HS-27A (cell line): ENCODE measurements around the gene ADAMTSL1.

Source experiments
- DNase-seq: peaks from one replicate; pipeline ENCODE4 v3.0.0-alpha.2; 2012; ENCODE audit warnings: low read depth, missing footprints

ADAMTSL1 gene

DNA sequence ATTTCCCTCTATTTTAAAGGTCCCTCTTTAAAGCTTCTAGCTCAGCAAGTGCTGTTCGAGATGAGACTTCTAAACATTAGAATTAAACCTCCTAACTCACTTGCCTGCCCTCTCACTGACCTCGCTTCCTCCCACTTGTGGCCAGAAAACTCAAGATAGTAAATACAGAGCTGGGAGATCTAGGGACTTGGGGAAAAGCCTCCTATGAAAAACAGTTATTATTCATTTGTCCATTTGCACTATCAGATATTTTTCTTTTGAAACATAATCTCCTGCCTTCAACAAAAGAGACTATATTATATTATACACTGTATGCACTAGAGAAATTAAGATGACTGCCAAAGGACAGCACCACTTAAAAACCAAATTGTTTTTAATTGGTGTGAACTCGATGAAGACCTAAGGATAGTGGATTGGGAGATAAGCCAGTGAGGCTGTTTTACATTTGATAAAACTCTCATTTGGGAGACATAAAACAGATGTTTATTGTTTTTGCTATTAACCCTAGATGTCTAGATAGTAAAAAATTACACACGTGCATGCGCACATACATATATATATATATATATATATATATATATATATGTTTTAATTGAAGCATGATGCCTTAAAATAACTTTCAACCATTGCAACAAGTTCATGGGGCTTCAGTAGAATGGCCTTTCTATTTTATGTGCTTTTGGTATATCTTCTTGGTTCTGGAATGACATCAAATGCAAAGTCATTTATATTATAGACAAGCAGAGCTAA lies 229.4 kb downstream of the ADAMTSL1 start:
- DNase-seq: no peak

DNA sequence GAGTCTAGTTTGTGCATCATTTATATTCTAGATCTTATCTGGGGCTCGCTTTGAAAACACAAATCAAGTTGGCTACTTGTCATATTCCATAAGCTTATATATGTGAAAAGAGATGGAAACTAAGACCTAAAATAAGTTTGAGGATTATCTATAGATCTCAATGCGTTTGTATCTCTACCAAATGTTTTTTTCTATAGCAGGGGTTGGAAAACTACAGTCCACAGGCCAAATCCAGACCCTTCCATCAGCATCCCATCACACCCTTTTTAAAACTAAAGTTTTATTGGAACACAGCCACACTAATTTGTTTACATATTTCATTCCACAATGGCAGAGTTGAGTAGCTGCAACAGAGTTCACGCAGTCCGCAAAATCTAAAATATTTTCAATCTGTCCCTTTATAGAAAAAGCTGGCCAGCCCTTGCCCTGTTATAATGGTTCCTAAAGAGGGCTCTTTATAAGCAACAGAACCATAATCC lies 230.0 kb downstream of the ADAMTSL1 start:
- DNase-seq: no peak

DNA sequence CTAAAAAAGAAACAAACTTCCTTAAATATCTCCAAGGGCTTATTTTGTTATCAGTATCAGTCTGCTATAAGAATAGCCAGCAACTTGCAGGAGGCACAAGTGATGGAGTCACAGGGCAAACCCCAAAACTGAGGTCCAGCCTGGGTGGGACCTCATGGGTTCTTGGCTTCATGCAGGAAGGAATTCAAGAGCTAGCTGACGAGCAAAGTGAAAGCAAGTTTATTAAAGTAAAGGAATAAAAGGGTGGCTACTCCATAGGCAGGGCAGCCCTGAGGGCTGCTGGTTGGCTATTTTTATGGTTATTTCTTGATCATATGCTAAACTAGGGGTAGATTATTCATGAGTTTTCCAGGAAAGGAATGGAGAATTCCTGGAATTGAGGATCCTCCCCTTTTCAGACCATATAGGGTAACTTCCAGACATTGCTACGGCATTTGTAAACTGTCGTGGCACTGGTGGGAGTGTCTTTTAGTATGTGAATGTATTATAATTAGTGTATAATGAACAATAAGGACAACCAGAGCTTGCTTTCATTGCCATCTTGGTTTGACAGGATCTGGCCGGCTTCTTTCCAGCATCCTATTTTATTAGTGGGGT lies 231.9 kb downstream of the ADAMTSL1 start:
- no peak for DNase-seq

DNA sequence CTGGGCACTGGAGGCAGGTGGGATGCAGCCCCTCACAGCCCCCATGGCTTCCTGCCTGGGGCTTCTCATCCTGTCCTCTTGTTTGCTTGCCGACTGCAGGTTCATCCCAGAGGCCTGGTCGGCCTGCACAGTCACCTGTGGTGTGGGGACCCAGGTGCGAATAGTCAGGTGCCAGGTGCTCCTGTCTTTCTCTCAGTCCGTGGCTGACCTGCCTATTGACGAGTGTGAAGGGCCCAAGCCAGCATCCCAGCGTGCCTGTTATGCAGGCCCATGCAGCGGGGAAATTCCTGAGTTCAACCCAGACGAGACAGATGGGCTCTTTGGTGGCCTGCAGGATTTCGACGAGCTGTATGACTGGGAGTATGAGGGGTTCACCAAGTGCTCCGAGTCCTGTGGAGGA lies 232.7 kb downstream of the ADAMTSL1 start:
- no peak for DNase-seq

DNA sequence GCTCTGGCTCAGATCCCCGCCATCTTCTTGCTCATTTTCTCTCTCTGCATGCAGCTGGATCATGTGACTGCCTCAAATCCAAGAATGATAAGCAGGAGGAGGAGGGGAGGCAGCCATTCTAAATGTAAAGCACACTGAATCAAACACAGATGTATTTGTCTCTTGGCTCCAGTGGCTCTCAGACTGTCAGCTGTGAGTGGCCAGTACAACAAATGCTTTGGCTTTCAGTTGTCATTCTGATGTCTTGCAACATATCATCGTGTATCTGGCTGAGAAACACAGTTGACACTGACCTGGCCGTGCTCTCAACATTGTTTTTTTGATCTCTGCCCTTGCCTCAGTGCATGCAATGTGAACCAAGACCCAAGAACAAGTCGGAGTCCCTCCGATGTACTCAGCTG lies 233.1 kb downstream of the ADAMTSL1 start:
- DNase-seq: no peak

DNA sequence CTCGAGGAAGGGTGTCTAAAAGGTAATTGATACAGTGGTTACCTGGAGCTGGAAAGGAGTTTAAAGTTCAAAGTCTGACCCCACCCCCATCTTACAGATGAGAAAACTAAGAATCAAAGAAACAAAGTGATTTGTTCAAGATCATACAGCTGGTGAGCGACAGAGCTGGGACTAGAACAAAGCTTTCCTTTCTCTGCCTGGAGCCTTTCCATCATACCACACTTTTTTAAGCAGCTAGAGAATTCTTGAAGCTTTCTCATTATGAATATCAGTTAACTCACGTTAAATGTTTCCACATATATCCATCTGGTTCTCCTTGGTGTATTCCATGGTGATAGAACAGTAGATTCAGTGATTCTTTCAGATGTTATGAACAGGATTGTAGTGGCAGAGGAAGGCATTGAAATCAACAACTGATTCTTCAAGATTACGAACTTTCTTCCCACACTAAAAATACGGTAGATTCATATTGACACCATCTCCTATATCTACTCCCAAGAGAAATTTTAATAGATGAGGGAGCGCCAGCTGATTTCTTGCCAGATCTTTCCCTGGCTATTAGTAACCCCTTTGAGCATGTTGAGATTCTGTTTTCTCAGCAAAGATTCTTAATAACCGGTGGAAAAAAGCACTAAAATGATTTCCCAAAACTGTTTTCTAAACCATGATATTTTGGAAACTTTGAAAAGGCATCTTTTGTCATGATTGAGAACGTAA lies 233.7 kb downstream of the ADAMTSL1 start:
- no peak for DNase-seq

DNA sequence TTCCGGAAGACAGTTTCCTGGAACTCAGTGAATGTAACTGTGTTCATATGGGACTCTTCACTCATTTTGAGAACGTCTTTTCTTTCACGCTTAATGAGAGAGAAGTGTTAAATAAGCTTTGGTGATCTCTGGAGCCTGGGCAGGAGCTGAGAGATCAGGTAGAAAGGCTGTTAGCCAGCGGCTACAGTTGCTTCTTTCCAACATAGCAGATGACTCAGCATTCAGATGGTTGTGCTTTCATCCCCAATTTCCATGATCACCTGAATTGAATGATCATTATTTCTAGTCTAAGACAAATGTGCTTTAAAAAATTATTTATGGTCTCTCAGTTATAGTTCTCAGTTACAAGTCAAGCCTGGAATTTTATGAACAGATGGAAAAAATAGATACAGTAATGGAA lies 234.5 kb downstream of the ADAMTSL1 start:
- no peak for DNase-seq

DNA sequence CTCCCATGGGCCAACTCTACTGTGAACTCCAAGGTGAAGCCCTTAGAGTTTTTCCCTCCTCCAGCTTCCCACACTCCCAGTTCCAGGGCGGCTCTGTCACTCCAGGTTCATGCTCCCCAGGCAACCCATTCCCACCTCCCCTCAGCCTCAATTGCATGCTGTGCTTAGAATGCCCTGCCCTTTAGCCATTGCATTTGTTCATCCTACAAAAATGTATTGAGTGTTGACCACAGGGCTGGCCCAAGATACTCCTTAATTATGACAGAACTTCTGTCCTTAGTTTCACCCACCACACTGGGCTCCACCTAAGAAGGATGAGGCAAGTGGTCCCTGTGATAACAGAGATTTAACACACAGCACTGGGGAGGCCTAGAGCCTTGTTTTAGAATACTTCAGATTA lies 236.1 kb downstream of the ADAMTSL1 start:
- no peak for DNase-seq

DNA sequence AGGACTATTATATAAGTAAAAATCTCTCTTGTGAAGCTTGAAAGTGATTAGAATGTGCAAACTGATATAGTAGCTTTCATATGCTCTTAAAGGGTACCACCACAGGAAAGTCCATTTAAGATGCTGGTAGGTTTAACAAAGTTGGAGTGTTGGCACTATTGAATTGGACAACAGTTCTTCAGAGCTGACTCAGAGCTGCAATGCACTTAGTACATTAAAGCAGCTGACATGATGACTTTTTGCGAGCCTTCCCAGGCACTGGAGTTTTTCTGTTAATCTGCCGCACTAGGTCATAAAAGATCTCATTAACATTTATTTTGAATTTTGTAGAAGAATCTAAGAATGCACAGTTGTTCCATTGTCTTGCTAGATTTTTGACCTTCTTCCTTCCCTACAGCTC lies 243.8 kb downstream of the ADAMTSL1 start:
- no peak for DNase-seq

DNA sequence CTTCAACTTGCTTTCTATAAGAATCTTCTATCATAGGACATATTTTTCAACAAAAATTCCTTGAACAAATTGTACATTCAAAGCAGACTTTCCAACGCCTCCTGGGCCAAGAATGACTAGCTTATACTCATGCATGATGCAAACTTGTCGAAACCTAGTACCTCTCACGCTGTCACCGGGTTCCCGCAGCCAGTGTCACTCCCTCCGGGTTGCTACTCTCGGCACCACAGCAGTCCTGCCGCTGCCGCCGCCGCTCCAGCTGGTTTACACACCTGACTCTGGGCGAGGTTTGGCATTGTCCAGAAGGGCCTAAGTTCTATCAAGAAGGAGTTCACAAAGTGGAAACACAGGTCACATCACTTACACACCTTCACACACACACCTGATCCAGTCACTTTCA lies 244.4 kb downstream of the ADAMTSL1 start:
- no peak for DNase-seq

DNA sequence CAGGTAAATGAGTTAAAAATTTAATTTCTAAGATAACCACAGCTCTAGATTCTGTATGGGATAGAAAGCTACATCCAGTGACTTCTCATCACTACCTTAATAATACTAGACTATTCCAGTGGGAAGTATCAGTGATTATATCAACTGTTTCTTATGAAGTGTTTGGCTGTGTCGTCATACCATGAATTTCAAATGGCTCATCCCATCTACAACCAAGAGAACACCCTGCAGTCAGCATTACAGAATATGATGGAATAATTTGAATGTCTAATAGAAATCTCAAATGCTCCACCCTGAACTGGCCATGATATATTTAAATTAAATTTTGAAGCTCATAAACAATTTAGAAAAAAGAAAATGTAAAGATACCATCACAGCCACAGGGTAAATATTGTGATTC lies 245.0 kb downstream of the ADAMTSL1 start:
- no peak for DNase-seq

DNA sequence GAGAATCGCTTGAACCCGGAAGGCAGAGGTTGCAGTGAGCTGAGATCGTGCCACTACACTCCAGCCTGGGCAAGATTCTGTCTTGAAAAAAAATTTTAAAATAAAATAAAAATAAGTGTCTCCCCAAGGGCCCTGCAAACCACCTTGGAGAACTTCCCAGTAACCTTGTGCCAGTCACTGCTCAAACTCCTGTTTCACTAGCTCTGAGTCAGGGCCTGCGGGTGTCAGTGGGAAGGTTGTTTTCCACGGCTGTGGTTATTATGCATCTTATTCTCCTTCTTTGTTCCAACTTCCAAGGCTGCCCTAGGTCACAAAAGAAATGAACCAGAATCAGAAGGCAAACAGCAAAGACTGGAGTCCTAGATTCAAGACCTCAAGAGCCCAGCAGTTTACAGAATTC lies 246.7 kb downstream of the ADAMTSL1 start:
- DNase-seq: no peak

DNA sequence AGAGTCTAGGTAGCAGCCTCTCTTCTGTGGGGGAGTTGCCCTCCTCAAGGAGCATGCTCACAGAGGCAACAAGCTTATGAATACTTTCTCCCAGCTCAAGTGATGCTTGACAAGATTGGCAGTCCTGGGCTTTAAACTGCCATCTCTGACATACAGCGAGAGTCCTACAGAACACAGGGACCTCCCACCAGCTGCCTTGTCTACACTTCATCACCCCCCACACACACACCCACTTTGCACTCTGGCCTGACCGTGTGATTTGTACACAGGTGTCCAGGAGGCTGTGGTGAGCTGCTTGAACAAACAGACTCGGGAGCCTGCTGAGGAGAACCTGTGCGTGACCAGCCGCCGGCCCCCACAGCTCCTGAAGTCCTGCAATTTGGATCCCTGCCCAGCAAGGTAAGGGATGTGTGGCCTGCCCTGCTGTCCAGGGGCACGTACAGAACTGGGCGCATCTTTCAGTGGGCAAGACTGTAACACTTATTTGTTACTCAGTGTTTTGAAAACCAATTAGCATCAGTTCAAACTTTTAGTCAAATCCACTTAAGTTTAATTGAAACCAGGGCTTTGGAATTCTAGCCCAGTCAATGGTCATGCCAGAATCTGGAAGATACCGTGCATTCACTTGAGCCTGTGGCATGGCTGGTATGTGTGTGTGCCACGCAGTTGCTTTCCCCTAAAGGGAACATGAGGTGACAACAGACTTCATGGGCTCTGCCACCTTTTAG lies 247.5 kb downstream of the ADAMTSL1 start:
- DNase-seq: no peak

DNA sequence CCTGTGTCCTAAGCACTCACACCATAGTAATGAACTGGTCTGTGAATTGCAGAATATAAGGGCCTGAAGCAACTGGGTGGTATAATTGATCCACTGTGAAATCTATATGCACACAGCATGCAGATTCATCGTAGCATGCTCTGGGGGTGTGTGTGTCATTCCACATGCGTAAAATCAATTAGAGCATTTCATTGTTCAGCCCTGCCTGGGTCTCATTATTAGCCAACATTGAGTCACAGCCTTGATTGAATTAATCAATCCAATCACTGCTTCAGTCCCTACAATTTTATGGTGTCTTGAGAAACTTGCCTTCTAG lies 248.0 kb downstream of the ADAMTSL1 start:
- DNase-seq: no peak

DNA sequence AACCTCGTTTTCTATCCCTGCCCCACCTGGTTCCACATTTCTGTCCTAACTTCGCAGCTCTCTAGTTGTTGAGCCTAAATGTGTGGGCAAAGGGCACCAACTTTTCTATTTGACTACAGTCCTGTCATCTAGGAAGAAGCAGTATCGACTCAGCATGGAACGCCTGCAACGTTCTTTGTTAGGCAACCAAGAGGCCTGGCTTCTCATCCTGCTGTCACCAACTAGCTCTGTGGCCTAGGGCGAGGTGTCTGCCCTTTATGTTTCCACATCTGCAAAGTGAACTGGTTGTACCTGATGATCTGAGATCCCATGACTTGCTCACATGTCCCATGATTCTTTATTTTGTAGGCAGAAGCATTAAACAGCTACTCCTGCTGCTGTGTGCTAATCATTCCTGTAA lies 248.9 kb downstream of the ADAMTSL1 start:
- DNase-seq: no peak

DNA sequence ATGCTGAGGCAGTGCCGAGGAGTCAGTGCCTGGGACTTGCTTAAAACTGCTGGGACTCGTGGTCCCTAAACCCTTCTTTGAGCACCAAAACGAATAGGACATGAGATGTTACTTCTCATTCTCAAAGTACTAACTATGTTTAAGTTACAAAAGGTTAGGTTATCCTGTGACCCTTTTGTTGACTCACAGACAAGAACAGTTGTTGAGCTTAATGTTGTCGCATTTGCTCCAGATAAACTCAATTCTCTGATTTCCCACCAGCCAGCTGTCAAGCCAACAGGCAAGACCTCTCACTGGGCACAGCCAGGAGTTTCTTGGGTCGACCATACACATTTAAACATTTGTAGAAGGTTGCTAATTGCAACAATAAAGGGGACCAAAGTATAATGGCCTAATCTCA lies 249.4 kb downstream of the ADAMTSL1 start:
- DNase-seq: no peak

DNA sequence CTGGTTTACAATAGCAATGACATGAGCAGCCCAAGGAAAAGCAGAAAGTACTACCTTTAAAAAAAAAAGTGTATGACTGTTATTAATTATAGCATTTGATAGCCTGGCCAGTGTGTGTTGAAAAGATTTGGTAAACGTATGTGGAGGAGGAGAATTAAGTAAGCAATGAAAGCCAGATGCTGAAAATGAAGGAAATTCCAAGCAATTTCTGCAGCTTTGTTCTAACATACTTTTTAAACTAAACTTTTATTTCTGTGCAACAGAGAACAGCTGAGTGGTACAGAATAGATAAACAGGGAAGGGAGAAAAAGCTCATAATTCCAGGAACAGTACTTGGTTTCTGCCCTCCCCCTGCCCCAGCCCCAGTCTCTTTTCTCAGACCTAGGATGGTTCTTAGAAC lies 252.6 kb downstream of the ADAMTSL1 start:
- DNase-seq: no peak

DNA sequence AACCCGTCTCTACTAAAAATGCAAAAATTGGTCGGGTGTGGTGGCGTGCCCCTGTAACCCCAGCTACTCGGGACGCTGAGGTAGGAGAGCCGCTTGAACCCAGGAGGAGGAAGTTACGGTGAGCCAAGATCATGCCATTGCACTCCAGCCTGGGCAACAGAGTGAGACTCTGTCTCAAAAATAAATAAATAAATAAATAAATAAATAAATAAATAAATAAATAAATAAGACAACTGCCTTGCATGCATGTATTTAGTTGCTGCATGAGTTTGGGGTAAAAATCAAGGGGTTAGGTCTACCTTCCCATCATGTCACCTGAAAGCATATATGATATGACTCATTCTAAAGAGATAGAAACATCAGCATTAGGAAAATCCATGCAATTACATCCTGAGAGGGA lies 254.0 kb downstream of the ADAMTSL1 start:
- DNase-seq: no peak

DNA sequence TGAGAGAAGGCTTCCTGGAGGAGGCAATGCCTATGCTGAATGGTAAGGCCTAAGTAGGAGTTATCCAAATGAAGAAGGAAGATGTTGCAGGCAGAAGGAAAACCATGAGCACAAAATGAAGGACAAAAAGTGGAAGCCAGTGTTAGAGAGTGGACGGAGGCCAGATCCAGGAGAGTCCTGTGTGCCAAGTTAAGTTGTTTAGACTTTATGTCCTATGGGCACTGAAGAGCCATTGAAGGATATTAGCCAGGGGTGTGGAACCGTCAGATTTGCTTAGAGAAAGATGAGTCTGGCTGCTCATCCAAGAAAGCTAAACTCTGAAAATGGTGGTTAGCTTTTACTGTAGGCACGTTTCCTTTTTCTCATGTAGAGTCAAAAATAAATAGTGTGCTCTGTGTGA lies 254.7 kb downstream of the ADAMTSL1 start:
- no peak for DNase-seq

DNA sequence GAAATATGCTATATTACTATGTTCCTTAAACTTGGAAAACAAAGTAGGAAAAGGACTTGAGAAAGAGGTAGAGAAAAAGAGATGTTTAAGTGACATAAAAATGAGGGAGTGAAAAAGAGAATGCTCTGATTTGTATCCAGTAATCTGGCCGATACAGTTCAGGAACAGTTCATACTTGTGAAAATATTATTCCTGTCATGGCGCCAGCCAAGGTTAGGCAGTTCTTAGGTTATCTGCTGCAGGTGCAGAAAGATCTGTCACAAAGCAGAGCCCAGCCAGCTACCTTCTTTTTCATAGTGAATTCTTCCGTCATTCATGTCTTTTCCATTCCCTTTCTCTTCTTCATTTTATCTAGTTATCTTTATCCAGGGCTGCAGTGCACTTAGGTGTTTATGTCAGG lies 256.3 kb downstream of the ADAMTSL1 start:
- DNase-seq: no peak

DNA sequence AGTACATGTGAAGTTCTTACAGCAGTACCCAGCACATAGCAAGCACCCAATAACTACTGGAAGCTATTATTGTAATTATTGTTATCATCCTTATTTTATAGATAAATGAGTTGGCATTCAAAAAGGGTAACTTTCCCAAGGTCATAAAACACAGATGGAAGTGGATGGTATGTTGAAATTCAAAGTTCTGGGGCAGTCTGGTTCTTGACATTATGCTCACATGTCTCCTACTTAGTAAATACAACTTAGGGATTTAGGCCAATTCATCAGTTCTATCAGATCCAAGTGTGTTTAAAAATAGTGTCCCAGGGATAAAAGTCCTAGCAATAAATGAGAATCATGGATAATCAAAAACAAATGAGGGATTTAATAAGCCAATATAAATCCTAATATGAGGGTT lies 265.2 kb downstream of the ADAMTSL1 start:
- DNase-seq: no peak

DNA sequence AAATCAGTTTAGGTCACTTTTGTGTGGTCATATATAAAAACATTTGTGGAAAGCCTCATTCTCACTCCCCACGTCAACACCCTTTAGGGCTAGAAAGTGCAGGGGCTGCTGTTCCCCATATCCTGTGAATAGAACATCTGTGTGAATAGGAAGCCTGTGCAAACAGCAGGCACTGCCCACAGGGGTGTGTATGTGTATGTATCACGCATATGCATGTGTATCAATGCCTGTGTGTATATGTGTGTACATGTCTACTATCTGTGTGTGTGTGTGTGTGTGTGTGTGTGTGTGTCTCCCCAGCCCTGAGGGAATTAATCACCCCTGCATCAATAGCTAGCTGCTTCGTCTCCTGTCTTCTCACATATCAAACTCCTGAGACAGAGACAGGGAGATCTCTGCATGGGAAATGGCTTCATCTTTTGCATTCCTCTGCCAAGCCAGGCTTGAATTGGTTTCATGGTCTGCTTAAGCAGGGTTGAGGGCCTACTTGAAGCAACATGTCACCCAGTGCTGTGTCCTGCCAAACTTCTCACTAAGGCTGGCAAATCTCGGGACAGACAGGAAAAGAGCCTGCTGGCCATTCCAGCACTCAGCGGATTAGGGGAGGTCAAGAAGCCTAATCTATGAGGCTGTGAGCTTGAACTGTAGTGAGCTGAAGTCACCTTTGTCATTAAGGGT lies 265.8 kb downstream of the ADAMTSL1 start:
- DNase-seq: no peak
